HepG2 (cell line): Measurements from ENCODE around the gene BFSP1. TPM values are rescaled to one million over a fixed set of nuclear protein-coding genes. Genes with fewer than 3 reads are reported as not detected.

Source experiments
- ATAC-seq: fragments of 200-7000 bp; cut with Tn5 transposase; 3 replicates; pipeline ENCODE4 v1.9.1; 2020; ENCODE audit warnings: mild to moderate bottlenecking, moderate library complexity
- BruUV-seq: library from RNA; stranded (reverse); fragments of 400-500 nt; replicated peaks from 2 replicates; lab custom pipeline; 2021; lab: Mats Ljungman, UMichigan
- CTCF ChIA-PET: fragments of 300-600 bp; formaldehyde crosslinking; extraction: SDS; loops from one replicate; lab custom pipeline; 2021; ENCODE audit warnings: low total read pairs, inconsistent platforms, low intra/inter-chr PET ratio; lab: Yijun Ruan, JAX
- POLR2A ChIA-PET: fragments of 350-600 bp; sonication (Branson Sonifier 250); formaldehyde crosslinking; loops from one replicate; lab custom pipeline; 2020; ENCODE audit warnings: antibody characterized with exemption, inconsistent platforms; lab: Yijun Ruan, JAX
- DNase-seq: peaks from one replicate; pipeline ENCODE4 v3.0.0-alpha.2; 2015; ENCODE audit warnings: low spot score
- FAIRE-seq: peaks from 3 replicates; lab custom pipeline; 2011; peaks lifted over from hg19 to GRCh38; lab: Jason Lieb, UNC
- H2AFZ ChIP-seq: one replicate; pipeline ENCODE4 v1.6.1; 2011; ENCODE audit warnings: low read length, inconsistent platforms
- H3K27ac ChIP-seq: fragments of 300-600 bp; 3 replicates; pipeline ENCODE4 v1.8.0; 2011; ENCODE audit warnings: mixed run types, mild to moderate bottlenecking, mixed read lengths, low read length, inconsistent platforms; ENCODE audit not compliant: insufficient read depth; ENCODE audit errors: extremely low read length
- H3K27me3 ChIP-seq, 2 experiments: fragments of 200-600 bp in 1 of 2; 2 replicates in 1 of 2; 3 replicates in 1 of 2; pipeline versions ENCODE4 v1.6.0 to v1.8.0; 2011; ENCODE audit warnings: low read length in 2 of 2, mild to moderate bottlenecking in 2 of 2, moderate library complexity in 2 of 2, inconsistent platforms in 1 of 2; ENCODE audit not compliant: insufficient read depth in 2 of 2, control insufficient read depth in 1 of 2
- H3K36me3 ChIP-seq, 2 experiments: fragments of 200-600 bp in 1 of 2; replicated peaks in 1 of 2; 2 replicates in 1 of 2; 3 replicates in 1 of 2; pipeline versions ENCODE4 v1.5.1 to v1.8.0; 2011; ENCODE audit warnings: low read length in 2 of 2, inconsistent platforms in 1 of 2; ENCODE audit not compliant: insufficient read depth in 2 of 2, control insufficient read depth in 1 of 2
- H3K4me1 ChIP-seq: 2 replicates; pipeline ENCODE4 v1.5.1; 2012; ENCODE audit warnings: low read length, inconsistent platforms; ENCODE audit not compliant: insufficient read depth
- H3K4me2 ChIP-seq: 2 replicates; pipeline ENCODE4 v1.6.0; 2011; ENCODE audit warnings: low read depth, low read length, inconsistent platforms
- H3K4me3 ChIP-seq, 3 experiments: fragments of 200-600 bp in 1 of 3; sonication (generic), shearing (Covaris generic) in 1 of 3; replicated peaks in 1 of 3; 2 replicates each; pipeline ENCODE4 v1.5.1; 2011 to 2016; ENCODE audit warnings: low read length in 3 of 3, inconsistent platforms in 2 of 3, low read depth in 2 of 3, mild to moderate bottlenecking in 2 of 3, control low read depth in 1 of 3, mixed read lengths in 1 of 3; ENCODE audit not compliant: insufficient read depth in 1 of 3
- H3K79me2 ChIP-seq: one replicate; pipeline ENCODE4 v1.6.1; 2011; ENCODE audit warnings: low read length, inconsistent platforms; ENCODE audit not compliant: insufficient read depth
- H3K9ac ChIP-seq: 2 replicates; pipeline ENCODE4 v1.6.0; 2011; ENCODE audit warnings: mild to moderate bottlenecking, low read depth, low read length, inconsistent platforms; ENCODE audit not compliant: insufficient read depth
- H3K9me3 ChIP-seq: 2 replicates; pipeline ENCODE4 v1.5.1; 2012; ENCODE audit warnings: mild to moderate bottlenecking, low read length
- H4K20me1 ChIP-seq: 2 replicates; pipeline ENCODE4 v1.6.0; 2011; ENCODE audit warnings: inconsistent platforms, mild to moderate bottlenecking, low read length, moderate library complexity; ENCODE audit not compliant: insufficient read depth
- ATF6 ChIP-seq: sonication (generic); formaldehyde crosslinking; conservative IDR thresholded peaks from 2 replicates; pipeline ENCODE4 v1.4.0; 2020; ENCODE audit warnings: missing genetic modification reagents
- EEA1 ChIP-seq: sonication (generic); formaldehyde crosslinking; IDR thresholded peaks from 2 replicates; pipeline ENCODE4 v1.5.1; 2020; ENCODE audit warnings: mild to moderate bottlenecking, missing genetic modification reagents, borderline replicate concordance
- ETV6 ChIP-seq: sonication (generic); formaldehyde crosslinking; conservative IDR thresholded peaks from 2 replicates; pipeline ENCODE4 v1.4.0; 2020; ENCODE audit warnings: missing genetic modification reagents
- HNRNPK ChIP-seq: fragments of 200-400 bp; formaldehyde crosslinking; IDR thresholded peaks from 2 replicates; pipeline ENCODE4 v1.6.1; 2018; ENCODE audit warnings: low read length, low read depth, moderate library complexity, mild to moderate bottlenecking; ENCODE audit not compliant: poor library complexity, severe bottlenecking
- JUN ChIP-seq: sonication (generic); formaldehyde crosslinking; IDR thresholded peaks from 2 replicates; pipeline ENCODE4 v1.4.0; 2020; ENCODE audit warnings: mild to moderate bottlenecking, missing genetic modification reagents
- PCBP1 ChIP-seq: fragments of 200-400 bp; formaldehyde crosslinking; IDR thresholded peaks from 2 replicates; pipeline ENCODE4 v1.6.1; 2017; ENCODE audit warnings: mild to moderate bottlenecking, low read depth, low read length, borderline replicate concordance
- PITX1 ChIP-seq: sonication (generic); formaldehyde crosslinking; IDR thresholded peaks from 2 replicates; pipeline ENCODE4 v1.5.1; 2020; ENCODE audit warnings: mild to moderate bottlenecking, missing genetic modification reagents
- XBP1 ChIP-seq: sonication (generic); formaldehyde crosslinking; IDR thresholded peaks from 2 replicates; pipeline ENCODE4 v1.5.0; 2020; ENCODE audit warnings: missing genetic modification reagents
- ZFP37 ChIP-seq: sonication (generic); formaldehyde crosslinking; IDR thresholded peaks from 2 replicates; pipeline ENCODE4 v1.4.0; 2020; ENCODE audit warnings: missing genetic modification reagents, borderline replicate concordance
- ZNF558 ChIP-seq: sonication (generic); formaldehyde crosslinking; IDR thresholded peaks from 2 replicates; pipeline ENCODE4 v1.9.0; 2022; ENCODE audit warnings: mild to moderate bottlenecking, missing genetic modification reagents, borderline replicate concordance
- ZNF614 ChIP-seq: IDR thresholded peaks from 2 replicates; pipeline ENCODE4 v1.6.1; 2018; ENCODE audit warnings: missing biosample characterization, missing genetic modification reagents, inconsistent platforms, borderline replicate concordance
- ZNF746 ChIP-seq: sonication (generic); formaldehyde crosslinking; IDR thresholded peaks from 2 replicates; pipeline ENCODE4 v1.8.0; 2022; ENCODE audit warnings: mild to moderate bottlenecking, missing genetic modification reagents
- ZNF749 ChIP-seq: sonication (generic); formaldehyde crosslinking; IDR thresholded peaks from 2 replicates; pipeline ENCODE4 v1.8.0; 2022; ENCODE audit warnings: mild to moderate bottlenecking, missing genetic modification reagents, moderate library complexity, borderline replicate concordance
- ZNF773 ChIP-seq: sonication (generic); formaldehyde crosslinking; IDR thresholded peaks from 2 replicates; pipeline ENCODE4 v1.4.0; 2020; ENCODE audit warnings: missing genetic modification reagents, borderline replicate concordance
- ZSCAN29 ChIP-seq: sonication (generic); formaldehyde crosslinking; conservative IDR thresholded peaks from 2 replicates; pipeline ENCODE4 v1.4.0; 2020; ENCODE audit warnings: mild to moderate bottlenecking, missing genetic modification reagents
- WGBS: methylation state at CpG from one replicate; pipeline ENCODE4 v1.1.6; 2017; ENCODE audit warnings: low lambda C conversion rate; 5-methylcytosine and 5-hydroxymethylcytosine counted together
- in situ Hi-C: cut with HindIII; loops from 2 replicates; pipeline ENCODE4 v1.10.0; 2017; ENCODE audit warnings: low pct_unique_long_range_greater_than_20kb; ENCODE audit not compliant: extremely low pct_ligation_motif_present
- intact Hi-C: fragments of 100-400 bp; cut with micrococcal nuclease; formaldehyde crosslinking; loops from one replicate; pipeline ENCODE4 v1.10.0; 2022; ENCODE audit not compliant: unreplicated experiment
- polyA plus RNA-seq, 8 experiments: library from polyadenylated mRNA; depleted of rRNA in 3 of 8; stranded (reverse) in 7 of 8; unstranded in 1 of 8; fragments of >200 nt; fragmentation: Illumina TruSeq in 4 of 8; extraction: Trizol in 4 of 8; gene quantifications; 2 replicates each; pipeline versions ENCODE4 v1.2.1 to v1.2.3, GENCODE V29; 2011 to 2016; ENCODE audit warnings: low read depth in 4 of 8, missing spikeins in 1 of 8, mixed read lengths in 1 of 8; ENCODE audit not compliant: insufficient read depth in 1 of 8
- total RNA-seq, 5 experiments: library from RNA; depleted of rRNA; stranded (reverse); fragments of >200 nt; fragmentation: Illumina TruSeq; extraction: Trizol; gene quantifications; 2 replicates each; pipeline ENCODE4 v1.2.3, GENCODE V29; 2016; ENCODE audit warnings: low read depth in 1 of 5
- TF ChIP-seq, protein P1 (sequence below): sonication (generic); formaldehyde crosslinking; IDR thresholded peaks from 2 replicates; pipeline ENCODE4 v1.5.1; 2020; ENCODE audit warnings: mild to moderate bottlenecking, missing genetic modification reagents, borderline replicate concordance
- TF ChIP-seq, protein P2 (sequence below): sonication (generic); formaldehyde crosslinking; IDR thresholded peaks from 2 replicates; pipeline ENCODE4 v1.5.1; 2020; ENCODE audit warnings: mild to moderate bottlenecking, missing genetic modification reagents, moderate library complexity

Gene BFSP1
- total and polyA plus RNA-seq, 2 of the 13 experiments (the other 11 are each of a cell fraction or from before 2014, with no cell fraction given): 0.22 to 0.26 TPM

- POLR2A ChIA-PET: interaction anchor here (1.0 to 2.9 kb wide), 10 partner anchors 32 to 938 kb away, joined by 4 to 19 read pairs (median 4); partner anchors contain the start of genes MGME1, RRBP1 and SEC23B
- 1% methylated on average over 38 of the region's 38 CpGs for WGBS
- H3K9me3 ChIP-seq: no peaks in the 10 kb centered on the region
- no peak for TF ChIP-seq EEA1 (CRISPR knock-in tag)
- TF ChIP-seq, protein P1, sequence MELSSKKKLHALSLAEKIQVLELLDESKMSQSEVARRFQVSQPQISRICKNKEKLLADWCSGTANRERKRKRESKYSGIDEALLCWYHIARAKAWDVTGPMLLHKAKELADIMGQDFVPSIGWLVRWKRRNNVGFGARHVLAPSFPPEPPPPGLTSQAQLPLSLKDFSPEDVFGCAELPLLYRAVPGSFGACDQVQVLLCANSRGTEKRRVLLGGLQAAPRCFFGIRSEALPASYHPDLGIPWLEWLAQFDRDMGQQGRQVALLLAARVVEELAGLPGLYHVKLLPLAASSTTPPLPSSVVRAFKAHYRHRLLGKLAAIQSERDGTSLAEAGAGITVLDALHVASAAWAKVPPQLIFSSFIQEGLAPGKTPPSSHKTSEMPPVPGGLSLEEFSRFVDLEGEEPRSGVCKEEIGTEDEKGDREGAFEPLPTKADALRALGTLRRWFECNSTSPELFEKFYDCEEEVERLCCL (CRISPR knock-in tag): no peak
- no peak for TF ChIP-seq ZNF749 (CRISPR knock-in tag)
- 0 out of 2 replicates have a peak, but pooled peaks have one; percentile 45 for TF ChIP-seq ZNF558
- TF ChIP-seq PCBP1: peak; percentile 98
- peak; percentile 86; the same call in 1 of the 2 replicates for TF ChIP-seq ZSCAN29 (CRISPR knock-in tag)
- TF ChIP-seq ZNF614 (CRISPR knock-in tag): peak; percentile 41; the same call in 1 of the 2 replicates
- TF ChIP-seq, protein P2, sequence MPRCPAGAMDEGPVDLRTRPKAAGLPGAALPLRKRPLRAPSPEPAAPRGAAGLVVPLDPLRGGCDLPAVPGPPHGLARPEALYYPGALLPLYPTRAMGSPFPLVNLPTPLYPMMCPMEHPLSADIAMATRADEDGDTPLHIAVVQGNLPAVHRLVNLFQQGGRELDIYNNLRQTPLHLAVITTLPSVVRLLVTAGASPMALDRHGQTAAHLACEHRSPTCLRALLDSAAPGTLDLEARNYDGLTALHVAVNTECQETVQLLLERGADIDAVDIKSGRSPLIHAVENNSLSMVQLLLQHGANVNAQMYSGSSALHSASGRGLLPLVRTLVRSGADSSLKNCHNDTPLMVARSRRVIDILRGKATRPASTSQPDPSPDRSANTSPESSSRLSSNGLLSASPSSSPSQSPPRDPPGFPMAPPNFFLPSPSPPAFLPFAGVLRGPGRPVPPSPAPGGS (CRISPR knock-in tag): no peak
- TF ChIP-seq JUN: peak; percentile 39; the same call in 1 of the 2 replicates
- TF ChIP-seq ZNF746: peak; percentile 86; the same call in 1 of the 2 replicates
- peak; percentile 98 for TF ChIP-seq HNRNPK
- TF ChIP-seq XBP1 (CRISPR knock-in tag): no peak
- peak; percentile 84; the same call in 1 of the 2 replicates for TF ChIP-seq ZFP37 (CRISPR knock-in tag)
- TF ChIP-seq ATF6 (CRISPR knock-in tag): 0 out of 2 replicates have a peak, but pooled peaks have one; percentile 47
- TF ChIP-seq ETV6 (CRISPR knock-in tag): peak; percentile 65; the same call in 1 of the 2 replicates
- TF ChIP-seq ZNF773: peak; percentile 58; the same call in 1 of the 2 replicates
- TF ChIP-seq PITX1 (CRISPR knock-in tag): 0 out of 2 replicates have a peak, but pooled peaks have one; percentile 24
Measured at GRCh38 chr20:17568972-17569521, 37.9 kb upstream of the BFSP1 start.

More at GRCh38 chr20:17568972-17569521, 37.9 kb upstream of the BFSP1 start:
- DNase-seq: peak; percentile 95
- Histone ChIP-seq H3K4me2 (peak overlapping the region; percentile 73), H3K79me2 (peaks cover 36% of the 10 kb centered on the region), H3K27ac (peak overlapping the region; percentile 6), H3K36me3 (no peaks in the 10 kb centered on the region), H3K4me1 (peaks cover 41% of the 10 kb centered on the region), H3K9ac (peak overlapping the region; percentile 61), H4K20me1 (peaks cover 8% of the 10 kb centered on the region; the same call in 1 of the 2 replicates), H3K27me3 (no peaks in the 10 kb centered on the region; a peak in 1 of 5 replicates), H3K4me3 (peak overlapping the region; percentile 64 to 100 (median 94)), H2AFZ (no peak overlapping the region)
- in situ Hi-C loops: no loop called here
- no TSS peak for BruUV-seq
- intact Hi-C loops: loop anchor here (1.0 kb wide), 1 partner anchor 11 kb away; no protein-coding TSS in a partner anchor
- ATAC-seq: peak; percentile 73
- CTCF ChIA-PET: interaction anchor here (2.9 kb wide), 1 partner anchor 32 kb away, joined by 13 read pairs; no protein-coding TSS in a partner anchor
- no peak for FAIRE-seq
